H1 (cell line): ENCODE measurements around the gene MRPS12. TPM values are rescaled to one million over a fixed set of nuclear protein-coding genes. Genes with fewer than 3 reads are reported as not detected.

Source experiments
- CTCF ChIA-PET: fragments of 300-600 bp; sonication (Branson Sonifier 250); formaldehyde crosslinking; loops from one replicate; lab custom pipeline; 2021; ENCODE audit not compliant: partially characterized antibody; lab: Charles Lee
- POLR2A ChIA-PET: fragments of 300-600 bp; sonication (Branson Sonifier 250); formaldehyde crosslinking; loops from one replicate; lab custom pipeline; 2021; ENCODE audit warnings: inconsistent platforms; ENCODE audit not compliant: partially characterized antibody; lab: Charles Lee
- DNase-seq, 2 experiments: peaks; one replicate each; pipeline versions ENCODE4 v3.0.0 to v3.0.0-alpha.2; 2010 to 2022; ENCODE audit warnings: low spot score in 2 of 2, low read depth in 1 of 2, mixed read lengths in 1 of 2
- FAIRE-seq: peaks from 2 replicates; lab custom pipeline; 2011; peaks lifted over from hg19 to GRCh38; lab: Jason Lieb, UNC
- H2AFZ ChIP-seq: 2 replicates; pipeline ENCODE4 v1.8.1; 2012; ENCODE audit warnings: low read length, inconsistent platforms
- H2AK5ac ChIP-seq: 2 replicates; pipeline ENCODE4 v1.6.1; 2013; ENCODE audit warnings: low read depth, low read length
- H2BK120ac ChIP-seq: replicated peaks from 2 replicates; pipeline ENCODE3; 2013; ENCODE audit warnings: low read depth, low read length, inconsistent platforms
- H2BK12ac ChIP-seq: 2 replicates; pipeline ENCODE4 v1.6.1; 2013; ENCODE audit warnings: low read depth, low read length
- H2BK15ac ChIP-seq: 2 replicates; pipeline ENCODE4 v1.6.1; 2013; ENCODE audit warnings: low read length
- H2BK20ac ChIP-seq: 2 replicates; pipeline ENCODE4 v1.6.1; 2013; ENCODE audit warnings: low read length
- H2BK5ac ChIP-seq: 2 replicates; pipeline ENCODE4 v1.6.1; 2013; ENCODE audit warnings: low read depth, low read length
- H3K14ac ChIP-seq: 2 replicates; pipeline ENCODE4 v1.6.1; 2013; ENCODE audit warnings: inconsistent platforms; ENCODE audit not compliant: insufficient read length
- H3K18ac ChIP-seq: 2 replicates; pipeline ENCODE4 v1.6.1; 2013; ENCODE audit warnings: low read length; ENCODE audit errors: extremely low read depth
- H3K23ac ChIP-seq: 2 replicates; pipeline ENCODE4 v1.6.1; 2013; ENCODE audit warnings: inconsistent platforms; ENCODE audit not compliant: insufficient read length
- H3K23me2 ChIP-seq: 2 replicates; pipeline ENCODE4 v1.6.1; 2013; ENCODE audit warnings: low read depth, low read length
- H3K27ac ChIP-seq: 2 replicates; pipeline ENCODE4 v1.6.1; 2011; ENCODE audit warnings: low read depth, low read length, inconsistent platforms
- H3K27me3 ChIP-seq, 4 experiments: replicated peaks in 1 of 4; 1 replicate in 1 of 4; 2 replicates in 3 of 4; pipeline versions ENCODE4 v1.6.1 to v1.8.1; 2011 to 2013; ENCODE audit warnings: low read length in 3 of 4, mild to moderate bottlenecking in 3 of 4, inconsistent platforms in 2 of 4, mixed read lengths in 2 of 4, moderate library complexity in 1 of 4; ENCODE audit not compliant: control insufficient read depth in 3 of 4, insufficient read depth in 3 of 4; ENCODE audit errors: extremely low read depth in 1 of 4
- H3K36me3 ChIP-seq, 4 experiments: 2 replicates each; pipeline versions ENCODE4 v1.6.1 to v1.8.1; 2011 to 2013; ENCODE audit warnings: mild to moderate bottlenecking in 4 of 4, low read length in 3 of 4, moderate library complexity in 2 of 4, control low read depth in 1 of 4, inconsistent platforms in 1 of 4; ENCODE audit not compliant: insufficient read depth in 4 of 4, control insufficient read depth in 2 of 4
- H3K4ac ChIP-seq: replicated peaks from 2 replicates; pipeline ENCODE3; 2013; ENCODE audit warnings: low read length, low read depth, mixed read lengths, inconsistent platforms; ENCODE audit not compliant: insufficient read length
- H3K4me1 ChIP-seq, 4 experiments: replicated peaks in 1 of 4; 1 replicate in 1 of 4; 2 replicates in 3 of 4; pipeline versions ENCODE4 v1.6.1 to v1.8.1; 2011 to 2013; ENCODE audit warnings: low read length in 3 of 4, inconsistent platforms in 2 of 4, mixed read lengths in 1 of 4; ENCODE audit not compliant: insufficient read depth in 4 of 4, control insufficient read depth in 3 of 4
- H3K4me2 ChIP-seq, 2 experiments: 2 replicates each; pipeline versions ENCODE4 v1.6.1 to v1.8.1; 2011 to 2013; ENCODE audit warnings: low read depth in 2 of 2, low read length in 2 of 2, control low read depth in 1 of 2, inconsistent platforms in 1 of 2, mild to moderate bottlenecking in 1 of 2; ENCODE audit not compliant: insufficient read depth in 1 of 2
- H3K4me3 ChIP-seq, 4 experiments: fragments of 200-600, 300-600 bp in 1 of 4; sonication (generic), shearing (Covaris generic), sonication (Bioruptor Twin) in 1 of 4; 2 replicates each; pipeline versions ENCODE4 v1.5.1 to v1.8.1; 2011 to 2016; ENCODE audit warnings: low read length in 4 of 4, low read depth in 3 of 4, control low read depth in 2 of 4, inconsistent platforms in 2 of 4, mild to moderate bottlenecking in 2 of 4, mixed read lengths in 1 of 4, moderate library complexity in 1 of 4; ENCODE audit not compliant: insufficient read depth in 2 of 4; ENCODE audit errors: extremely low read depth in 1 of 4
- H3K56ac ChIP-seq: replicated peaks from 2 replicates; pipeline ENCODE3; 2013; ENCODE audit warnings: low read depth, mild to moderate bottlenecking, mixed read lengths, low read length, inconsistent platforms; ENCODE audit not compliant: insufficient read length
- H3K79me1 ChIP-seq: 2 replicates; pipeline ENCODE4 v1.6.1; 2013; ENCODE audit warnings: low read depth, low read length, control low read depth
- H3K79me2 ChIP-seq, 2 experiments: 2 replicates each; pipeline versions ENCODE4 v1.6.1 to v1.8.1; 2012 to 2013; ENCODE audit warnings: low read length in 2 of 2, mild to moderate bottlenecking in 2 of 2, inconsistent platforms in 1 of 2; ENCODE audit not compliant: insufficient read depth in 2 of 2, control insufficient read depth in 1 of 2
- H3K9ac ChIP-seq, 4 experiments: replicated peaks in 1 of 4; 1 replicate in 1 of 4; 2 replicates in 3 of 4; pipeline versions ENCODE4 v1.6.1 to v1.8.1; 2011 to 2013; ENCODE audit warnings: low read depth in 3 of 4, low read length in 3 of 4, control low read depth in 2 of 4, mild to moderate bottlenecking in 2 of 4, moderate library complexity in 2 of 4, inconsistent platforms in 1 of 4; ENCODE audit errors: extremely low read depth in 1 of 4
- H3K9me3 ChIP-seq, 2 experiments: 2 replicates each; pipeline versions ENCODE4 v1.6.1 to v1.8.1; 2012 to 2013; ENCODE audit warnings: mild to moderate bottlenecking in 2 of 2, moderate library complexity in 2 of 2, control low read depth in 1 of 2, inconsistent platforms in 1 of 2, low read depth in 1 of 2, low read length in 1 of 2, mixed read lengths in 1 of 2; ENCODE audit not compliant: insufficient read depth in 2 of 2
- H4K20me1 ChIP-seq, 2 experiments: replicated peaks in 1 of 2; 2 replicates each; pipeline versions ENCODE3 to v1.8.1; 2011 to 2013; ENCODE audit warnings: inconsistent platforms in 2 of 2, low read length in 2 of 2, mild to moderate bottlenecking in 1 of 2; ENCODE audit not compliant: insufficient read depth in 2 of 2, control insufficient read depth in 1 of 2
- H4K5ac ChIP-seq: 2 replicates; pipeline ENCODE4 v1.6.1; 2013; ENCODE audit warnings: low read length, low read depth, mixed read lengths, inconsistent platforms; ENCODE audit not compliant: insufficient read length
- H4K8ac ChIP-seq: 2 replicates; pipeline ENCODE4 v1.8.0; 2013; ENCODE audit warnings: mild to moderate bottlenecking, moderate library complexity, low read length, inconsistent platforms; ENCODE audit not compliant: insufficient read depth; ENCODE audit errors: extremely low read depth
- H4K91ac ChIP-seq: replicated peaks from 2 replicates; pipeline ENCODE3; 2013; ENCODE audit warnings: low read length, mixed read lengths, inconsistent platforms; ENCODE audit not compliant: insufficient read length
- CBX8 ChIP-seq: fragments of 300-800, 300-1000 bp; sonication (generic); IDR thresholded peaks from 2 replicates; pipeline ENCODE4 v1.7.1; 2016; ENCODE audit warnings: low read depth, low read length, borderline replicate concordance
- GTF2F1 ChIP-seq: IDR thresholded peaks from 2 replicates; pipeline ENCODE4 v1.6.1; 2012; ENCODE audit warnings: low read depth, low read length, improper control_type of control experiment, borderline replicate concordance
- HDAC6 ChIP-seq: IDR thresholded peaks from one replicate; pipeline ENCODE4 v1.7.1; 2012; ENCODE audit warnings: low read depth, mild to moderate bottlenecking, inconsistent platforms, low read length, moderate library complexity
- KDM4A ChIP-seq: IDR thresholded peaks from one replicate; pipeline ENCODE4 v1.7.1; 2012; ENCODE audit warnings: low read depth, mild to moderate bottlenecking, moderate library complexity, low read length, inconsistent platforms; ENCODE audit not compliant: severe bottlenecking
- PHF8 ChIP-seq: fragments of 200-600 bp; sonication (generic); conservative IDR thresholded peaks from 2 replicates; pipeline ENCODE4 v1.7.1; 2012; ENCODE audit warnings: low read depth, mild to moderate bottlenecking, inconsistent platforms, low read length, moderate library complexity
- SUZ12 ChIP-seq: fragments of 200-600 bp; sonication (generic); IDR thresholded peaks from 2 replicates; pipeline ENCODE4 v1.6.1; 2012; ENCODE audit warnings: mild to moderate bottlenecking, inconsistent platforms, low read length, moderate library complexity, mixed read lengths
- ZNF274 ChIP-seq: IDR thresholded peaks from 2 replicates; pipeline ENCODE4 v1.7.0; 2012; ENCODE audit warnings: low read length, borderline replicate concordance; ENCODE audit errors: extremely low read depth
- WGBS, 2 experiments: shearing (Covaris generic) in 1 of 2; methylation state at CpG; one replicate each; pipeline versions ENCODE4 v1.1.6 to v1.1.7; 2013 to 2015; ENCODE audit warnings: low lambda C conversion rate in 2 of 2, mixed read lengths in 2 of 2, inconsistent platforms in 1 of 2, low coverage in 1 of 2, missing lambda C conversion rate in 1 of 2; ENCODE audit not compliant: insufficient replicate concordance in 2 of 2, insufficient coverage in 1 of 2, insufficient read length in 1 of 2; ENCODE audit errors: extremely low coverage in 1 of 2, missing lambda C conversion rate in 1 of 2; 5-methylcytosine and 5-hydroxymethylcytosine counted together
- polyA plus RNA-seq, 7 experiments: library from polyadenylated mRNA; depleted of rRNA in 3 of 7; stranded (reverse) in 5 of 7; unstranded in 2 of 7; fragments of >200 nt in 5 of 7; fragments of 200-250 nt in 2 of 7; gene quantifications; 1 replicate in 5 of 7; 2 replicates in 1 of 7; 4 replicates in 1 of 7; pipeline versions ENCODE4 v1.2.1 to v1.2.3, GENCODE V29; 2011 to 2013; ENCODE audit warnings: missing spikeins in 2 of 7, mixed read lengths in 2 of 7
- total RNA-seq: library from RNA; stranded (reverse); fragmentation: NEBNext Ultra II Directional; extraction: Animal tissue kit (Norgen Biotek cat#: 25700); gene quantifications from 2 replicates; pipeline ENCODE4 v1.2.1, GENCODE V29; 2021
- TF ChIP-seq, protein P1 (sequence below), 3 experiments: IDR thresholded peaks; 1 replicate in 2 of 3; 2 replicates in 1 of 3; pipeline versions ENCODE4 v1.5.1 to v1.6.1; 2011; ENCODE audit warnings: low read length in 3 of 3, mild to moderate bottlenecking in 3 of 3, inconsistent platforms in 2 of 3, low read depth in 1 of 3, moderate library complexity in 1 of 3; ENCODE audit not compliant: insufficient read depth in 1 of 3; ENCODE audit errors: control extremely low read depth in 1 of 3

Gene MRPS12
- total and polyA plus RNA-seq, 2 of the 8 experiments (the other 6 are each of a cell fraction or from before 2014, with no cell fraction given) = 79.0 to 175 TPM

DNA sequence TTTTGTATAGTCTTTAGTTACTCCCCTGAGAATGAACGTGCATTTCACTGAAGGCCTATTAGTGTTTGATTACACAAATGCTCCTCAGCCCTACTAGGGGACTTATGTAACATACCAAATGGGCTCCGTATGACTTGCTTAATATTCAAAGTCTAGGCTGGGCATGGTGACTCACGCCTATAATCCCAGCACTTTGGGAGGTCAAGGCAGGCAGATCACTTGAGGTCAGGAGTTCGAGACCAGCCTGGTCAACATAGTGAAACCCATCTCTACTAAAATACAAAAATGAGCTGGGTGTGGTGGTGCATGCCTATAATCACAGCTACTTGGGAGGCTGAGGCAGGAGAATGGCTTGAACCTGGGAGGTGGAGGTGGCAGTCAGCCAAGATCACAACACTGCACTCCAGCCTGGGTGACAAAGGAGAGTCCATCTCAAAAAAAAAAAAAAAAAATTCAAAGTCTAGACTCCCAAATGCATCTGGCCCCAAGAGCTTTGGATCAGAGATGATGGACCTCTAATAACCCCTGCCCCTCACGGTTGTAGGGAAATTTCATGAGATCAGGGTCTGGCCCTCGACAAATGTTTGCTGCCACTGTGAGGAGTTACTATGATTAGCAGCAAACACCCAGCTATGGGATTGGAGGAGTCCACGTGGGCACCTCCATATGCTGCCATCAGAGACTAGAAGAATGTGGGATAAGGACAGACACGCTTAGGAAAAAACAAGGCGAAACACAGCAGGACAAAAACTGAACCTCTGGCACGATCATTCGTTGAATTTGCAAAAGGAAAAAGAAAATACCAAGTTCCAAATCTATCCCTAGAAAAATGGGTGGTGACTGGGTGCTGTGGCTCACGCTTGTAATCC is 40.2 kb downstream of the MRPS12 start:
- Histone ChIP-seq H2BK120ac (no peak overlapping the region), H4K5ac (no peak overlapping the region), H3K27me3 (no peaks in the 10 kb centered on the region), H4K20me1 (peaks cover 0 to 1% of the 10 kb centered on the region in 2 experiments), H3K14ac (no peak overlapping the region), H4K8ac (no peak overlapping the region), H2BK12ac (no peak overlapping the region), H2BK15ac (no peak overlapping the region), H3K4ac (no peak overlapping the region), H2AK5ac (no peak overlapping the region), H3K4me2 (no peak overlapping the region), H4K91ac (no peak overlapping the region), H2AFZ (no peak overlapping the region), H3K4me3 (no peak overlapping the region), H3K9ac (no peak overlapping the region), H3K23ac (no peak overlapping the region), H3K18ac (no peak overlapping the region), H3K56ac (no peak overlapping the region), H3K79me2 (peaks cover 0 to 5% of the 10 kb centered on the region in 2 experiments; a peak in 1 of 4 replicates), H3K27ac (no peak overlapping the region), H3K4me1 (peaks cover 0 to 2% (median 0%) of the 10 kb centered on the region in 4 experiments; a peak in 1 of 7 replicates), H3K36me3 (peaks cover 0 to 6% (median 0%) of the 10 kb centered on the region in 4 experiments; a peak in 2 of 8 replicates), H3K9me3 (no peaks in the 10 kb centered on the region), H3K79me1 (no peaks in the 10 kb centered on the region; the same call in 1 of the 2 replicates), H3K23me2 (peaks cover 4% of the 10 kb centered on the region; the same call in 1 of the 2 replicates), H2BK20ac (no peak overlapping the region), H2BK5ac (no peak overlapping the region)
- FAIRE-seq (no peak), DNase-seq (no peak)
- CTCF ChIA-PET = interaction anchor here (0.6 to 1.1 kb wide), 4 partner anchors 9 to 229 kb away, joined by 3 read pairs; no protein-coding TSS in a partner anchor
- WGBS, 2 experiments = 86% methylated on average over 12 of the region's 12 CpGs; no CpG with 5 or more reads in 1 of the 2 experiments
- POLR2A ChIA-PET = interaction anchor here (0.6 to 1.0 kb wide), 5 partner anchors 15 to 126 kb away, joined by 3 to 4 read pairs (median 3); no protein-coding TSS in a partner anchor
- TF ChIP-seq, protein P1, sequence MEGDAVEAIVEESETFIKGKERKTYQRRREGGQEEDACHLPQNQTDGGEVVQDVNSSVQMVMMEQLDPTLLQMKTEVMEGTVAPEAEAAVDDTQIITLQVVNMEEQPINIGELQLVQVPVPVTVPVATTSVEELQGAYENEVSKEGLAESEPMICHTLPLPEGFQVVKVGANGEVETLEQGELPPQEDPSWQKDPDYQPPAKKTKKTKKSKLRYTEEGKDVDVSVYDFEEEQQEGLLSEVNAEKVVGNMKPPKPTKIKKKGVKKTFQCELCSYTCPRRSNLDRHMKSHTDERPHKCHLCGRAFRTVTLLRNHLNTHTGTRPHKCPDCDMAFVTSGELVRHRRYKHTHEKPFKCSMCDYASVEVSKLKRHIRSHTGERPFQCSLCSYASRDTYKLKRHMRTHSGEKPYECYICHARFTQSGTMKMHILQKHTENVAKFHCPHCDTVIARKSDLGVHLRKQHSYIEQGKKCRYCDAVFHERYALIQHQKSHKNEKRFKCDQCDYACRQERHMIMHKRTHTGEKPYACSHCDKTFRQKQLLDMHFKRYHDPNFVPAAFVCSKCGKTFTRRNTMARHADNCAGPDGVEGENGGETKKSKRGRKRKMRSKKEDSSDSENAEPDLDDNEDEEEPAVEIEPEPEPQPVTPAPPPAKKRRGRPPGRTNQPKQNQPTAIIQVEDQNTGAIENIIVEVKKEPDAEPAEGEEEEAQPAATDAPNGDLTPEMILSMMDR (IDR thresholded peaks at IDR 0.05; ENCODE audit: control extremely low read depth in 1 of 3, insufficient read depth in 1 of 3, low read depth in 1 of 3, low read length in 3 of 3) = no peak
- TF ChIP-seq HDAC6 (no peak), CBX8 (no peak), GTF2F1 (no peak), PHF8 (no peak), SUZ12 (no peak), ZNF274 (no peak), KDM4A (no peak)
